ENCODE results near the gene POU6F2. TPM values are rescaled to one million over a fixed set of nuclear protein-coding genes. Genes with fewer than 3 reads are reported as not detected.
"Not testable (repeated sequence)": the region's sequence is repeated elsewhere in the genome, so short reads cannot be mapped to it uniquely, and the experiment has no call there.

POU6F2 gene
- polyA plus RNA-seq, 4 donors, result 0.16 TPM; not detected in 3

DNA sequence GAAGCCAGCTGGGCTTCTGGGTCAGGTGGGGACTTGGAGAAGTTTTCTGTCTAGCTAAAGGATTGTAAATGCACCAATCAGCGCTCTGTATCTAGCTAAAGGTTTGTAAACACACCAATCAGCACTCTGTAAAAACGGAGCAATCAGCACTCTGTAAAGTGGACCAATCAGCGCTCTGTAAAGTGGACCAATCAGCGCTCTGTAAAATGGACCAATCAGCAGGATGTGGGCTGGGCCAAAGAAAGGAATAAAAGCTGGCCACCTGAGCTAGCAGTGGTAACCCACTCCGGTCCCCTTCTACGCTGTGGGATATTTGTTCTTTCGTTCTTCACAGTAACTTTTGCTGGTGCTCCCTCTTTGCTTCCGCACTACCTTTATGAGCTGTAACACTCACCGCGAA is 216.7 kb downstream of the POU6F2 start:
- H3K4me3 ChIP-seq (ENCODE audit: low read depth in 1 of 3, low read length in 3 of 3); H3K36me3 ChIP-seq (ENCODE audit: control insufficient read depth in 3 of 3, insufficient read depth in 2 of 3, low read depth in 1 of 3, low read length in 3 of 3); DNase-seq; H3K27ac ChIP-seq (ENCODE audit: low read depth in 1 of 3, low read length in 2 of 3); H3K9me3 ChIP-seq (ENCODE audit: control insufficient read depth in 2 of 2, insufficient read depth in 1 of 2, low read depth in 1 of 2, low read length in 1 of 2); H3K4me1 ChIP-seq (ENCODE audit: control insufficient read depth in 3 of 3, insufficient read depth in 2 of 3, low read depth in 1 of 3, low read length in 2 of 3); H3K27me3 ChIP-seq (ENCODE audit: control insufficient read depth in 3 of 3, insufficient read depth in 3 of 3, low read length in 3 of 3); FAIRE-seq: not testable (repeated sequence)
- 91 to 94% (median 93%) methylated on average over 10 of the region's 10 CpGs for WGBS, 3 donors

DNA sequence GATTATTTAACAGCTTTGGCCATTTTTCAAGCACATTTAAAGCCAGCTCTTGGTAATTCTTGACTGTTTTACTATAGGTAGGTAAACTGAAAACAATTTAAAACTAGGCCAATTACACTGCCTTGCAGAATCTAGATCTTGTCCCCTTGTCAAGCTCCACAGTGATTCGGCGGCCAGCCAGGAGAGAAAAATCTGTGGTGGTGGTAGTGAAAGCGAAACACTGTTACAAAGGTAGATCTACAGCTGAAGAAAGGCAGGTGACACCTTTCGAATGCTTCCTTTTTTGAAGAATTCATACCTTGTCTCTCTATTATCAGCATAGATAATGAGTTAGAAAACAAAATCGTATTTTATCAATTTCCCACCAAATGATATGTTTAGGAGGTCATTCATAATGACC is 218.3 kb downstream of the POU6F2 start:
- Histone ChIP-seq H3K27ac (ENCODE audit: low read depth in 1 of 3, low read length in 2 of 3) (no peak overlapping the region), H3K27me3 (ENCODE audit: control insufficient read depth in 3 of 3, insufficient read depth in 3 of 3, low read length in 3 of 3) (no peaks in the 10 kb centered on the region), H3K4me3 (ENCODE audit: low read depth in 1 of 3, low read length in 3 of 3) (no peak overlapping the region), H3K36me3 (ENCODE audit: control insufficient read depth in 3 of 3, insufficient read depth in 2 of 3, low read depth in 1 of 3, low read length in 3 of 3) (no peaks in the 10 kb centered on the region), H3K9me3 (ENCODE audit: control insufficient read depth in 2 of 2, insufficient read depth in 1 of 2, low read depth in 1 of 2, low read length in 1 of 2) (no peaks in the 10 kb centered on the region), H3K4me1 (ENCODE audit: control insufficient read depth in 3 of 3, insufficient read depth in 2 of 3, low read depth in 1 of 3, low read length in 2 of 3) (no peaks in the 10 kb centered on the region)
- DNase-seq (no peak), FAIRE-seq (no peak)
- 61 to 79% (median 64%) methylated on average over 5 of the region's 5 CpGs for WGBS, 3 donors

DNA sequence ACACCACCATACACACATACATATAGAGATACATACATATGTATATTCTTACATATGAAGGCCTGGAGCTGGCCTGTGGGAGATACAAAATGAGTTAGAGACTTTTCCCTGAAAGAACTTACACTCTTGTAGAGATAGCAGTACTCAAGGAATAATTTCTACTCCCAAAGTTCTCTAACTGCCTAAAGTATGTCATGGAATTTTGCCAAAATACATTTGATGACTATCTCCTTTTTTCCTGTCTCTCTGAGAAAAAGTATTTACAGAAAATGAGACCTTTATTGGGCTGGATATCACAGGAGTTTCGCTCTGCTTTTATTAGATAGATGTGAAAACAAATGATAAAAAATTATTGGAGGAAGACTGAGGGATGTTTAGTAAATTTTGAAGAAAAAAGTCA is 220.1 kb downstream of the POU6F2 start:
- Histone ChIP-seq H3K9me3 (ENCODE audit: control insufficient read depth in 2 of 2, insufficient read depth in 1 of 2, low read depth in 1 of 2, low read length in 1 of 2) (no peaks in the 10 kb centered on the region), H3K4me1 (ENCODE audit: control insufficient read depth in 3 of 3, insufficient read depth in 2 of 3, low read depth in 1 of 3, low read length in 2 of 3) (no peaks in the 10 kb centered on the region), H3K27ac (ENCODE audit: low read depth in 1 of 3, low read length in 2 of 3) (no peak overlapping the region), H3K36me3 (ENCODE audit: control insufficient read depth in 3 of 3, insufficient read depth in 2 of 3, low read depth in 1 of 3, low read length in 3 of 3) (no peaks in the 10 kb centered on the region), H3K4me3 (ENCODE audit: low read depth in 1 of 3, low read length in 3 of 3) (no peak overlapping the region), H3K27me3 (ENCODE audit: control insufficient read depth in 3 of 3, insufficient read depth in 3 of 3, low read length in 3 of 3) (no peaks in the 10 kb centered on the region)
- no peak for FAIRE-seq
- no peak for DNase-seq
- WGBS, 3 donors, result 67 to 80% (median 67%) methylated on average over 1 of the region's 1 CpG

DNA sequence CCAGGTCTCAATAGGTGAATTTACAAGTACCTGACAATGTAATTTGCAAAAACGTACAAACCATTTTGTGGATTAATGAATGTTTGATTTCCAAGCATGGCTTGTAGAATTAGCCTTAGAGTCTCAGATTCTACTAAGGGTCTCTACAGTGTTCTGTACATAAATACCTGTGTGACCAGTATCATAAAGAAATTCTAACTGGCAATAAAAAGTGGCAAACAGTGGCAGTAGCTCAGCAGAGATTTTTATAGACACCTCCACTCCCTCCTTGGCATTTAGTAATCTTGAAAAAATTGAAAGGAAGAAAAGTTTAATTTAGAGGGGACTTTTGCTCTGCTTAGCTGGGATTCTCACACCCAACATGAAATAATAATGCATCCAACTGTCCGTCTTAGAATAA is 220.8 kb downstream of the POU6F2 start:
- Histone ChIP-seq H3K36me3 (ENCODE audit: control insufficient read depth in 3 of 3, insufficient read depth in 2 of 3, low read depth in 1 of 3, low read length in 3 of 3) (no peaks in the 10 kb centered on the region), H3K27ac (ENCODE audit: low read depth in 1 of 3, low read length in 2 of 3) (no peak overlapping the region), H3K27me3 (ENCODE audit: control insufficient read depth in 3 of 3, insufficient read depth in 3 of 3, low read length in 3 of 3) (no peaks in the 10 kb centered on the region), H3K4me1 (ENCODE audit: control insufficient read depth in 3 of 3, insufficient read depth in 2 of 3, low read depth in 1 of 3, low read length in 2 of 3) (no peaks in the 10 kb centered on the region), H3K4me3 (ENCODE audit: low read depth in 1 of 3, low read length in 3 of 3) (no peak overlapping the region), H3K9me3 (ENCODE audit: control insufficient read depth in 2 of 2, insufficient read depth in 1 of 2, low read depth in 1 of 2, low read length in 1 of 2) (no peaks in the 10 kb centered on the region)
- DNase-seq, result no peak
- WGBS, 3 donors, result 58 to 68% (median 62%) methylated on average over 2 of the region's 2 CpGs
- FAIRE-seq, result no peak

DNA sequence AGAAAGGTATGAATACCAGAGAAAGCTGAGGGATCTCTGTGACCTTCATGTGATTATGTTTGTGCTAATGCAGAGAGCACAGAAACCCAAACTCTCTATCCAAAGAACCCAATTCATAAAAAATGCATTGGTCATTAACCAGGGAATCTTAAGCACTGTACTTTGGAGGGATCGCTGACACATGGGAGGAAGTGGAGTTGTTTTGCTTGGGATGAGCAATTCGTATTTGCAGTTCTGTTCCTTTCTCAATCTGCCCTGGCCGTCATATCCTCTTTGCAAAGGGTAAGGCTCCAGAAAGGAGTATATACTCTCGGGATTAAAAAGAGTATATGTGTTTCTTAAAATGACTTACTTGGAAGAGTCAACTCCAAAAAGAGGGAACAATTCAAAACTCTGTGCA is 221.3 kb downstream of the POU6F2 start:
- no peaks in the 10 kb centered on the region for H3K36me3 ChIP-seq (ENCODE audit: control insufficient read depth in 3 of 3, insufficient read depth in 2 of 3, low read depth in 1 of 3, low read length in 3 of 3)
- no peaks in the 10 kb centered on the region for H3K9me3 ChIP-seq (ENCODE audit: control insufficient read depth in 2 of 2, insufficient read depth in 1 of 2, low read depth in 1 of 2, low read length in 1 of 2)
- H3K27me3 ChIP-seq (ENCODE audit: control insufficient read depth in 3 of 3, insufficient read depth in 3 of 3, low read length in 3 of 3), result no peaks in the 10 kb centered on the region
- no peaks in the 10 kb centered on the region for H3K4me1 ChIP-seq (ENCODE audit: control insufficient read depth in 3 of 3, insufficient read depth in 2 of 3, low read depth in 1 of 3, low read length in 2 of 3)
- no peak for DNase-seq
- 73 to 78% (median 78%) methylated on average over 4 of the region's 4 CpGs for WGBS, 3 donors
- H3K27ac ChIP-seq (ENCODE audit: low read depth in 1 of 3, low read length in 2 of 3), result no peak overlapping the region
- H3K4me3 ChIP-seq (ENCODE audit: low read depth in 1 of 3, low read length in 3 of 3), result no peak overlapping the region
- FAIRE-seq, result no peak

DNA sequence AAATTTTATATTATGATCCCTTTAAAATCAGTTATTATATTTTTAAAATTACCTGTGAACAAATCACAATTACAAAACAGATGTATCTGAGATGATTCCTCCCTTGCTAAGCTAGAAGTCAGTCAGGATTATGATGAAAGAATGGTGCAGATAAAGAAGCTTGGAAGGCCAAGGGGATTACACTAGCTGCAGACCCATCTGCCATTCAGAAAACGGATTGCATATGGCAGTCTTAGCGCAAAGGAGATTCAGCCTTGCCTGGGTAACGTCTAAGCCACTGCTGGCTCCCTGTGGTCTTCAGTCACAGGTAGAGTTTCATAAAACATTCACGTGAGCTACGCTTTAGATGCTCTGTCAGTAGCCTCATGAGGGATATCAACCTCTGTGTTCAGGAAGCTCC is 222.2 kb downstream of the POU6F2 start:
- Histone ChIP-seq H3K36me3 (ENCODE audit: control insufficient read depth in 3 of 3, insufficient read depth in 2 of 3, low read depth in 1 of 3, low read length in 3 of 3) (no peaks in the 10 kb centered on the region), H3K9me3 (ENCODE audit: control insufficient read depth in 2 of 2, insufficient read depth in 1 of 2, low read depth in 1 of 2, low read length in 1 of 2) (no peaks in the 10 kb centered on the region), H3K27ac (ENCODE audit: low read depth in 1 of 3, low read length in 2 of 3) (no peak overlapping the region), H3K4me3 (ENCODE audit: low read depth in 1 of 3, low read length in 3 of 3) (no peak overlapping the region), H3K4me1 (ENCODE audit: control insufficient read depth in 3 of 3, insufficient read depth in 2 of 3, low read depth in 1 of 3, low read length in 2 of 3) (no peaks in the 10 kb centered on the region), H3K27me3 (ENCODE audit: control insufficient read depth in 3 of 3, insufficient read depth in 3 of 3, low read length in 3 of 3) (no peaks in the 10 kb centered on the region)
- FAIRE-seq (no peak), DNase-seq (no peak)
- WGBS, 3 donors, result 72 to 83% (median 81%) methylated on average over 5 of the region's 5 CpGs

DNA sequence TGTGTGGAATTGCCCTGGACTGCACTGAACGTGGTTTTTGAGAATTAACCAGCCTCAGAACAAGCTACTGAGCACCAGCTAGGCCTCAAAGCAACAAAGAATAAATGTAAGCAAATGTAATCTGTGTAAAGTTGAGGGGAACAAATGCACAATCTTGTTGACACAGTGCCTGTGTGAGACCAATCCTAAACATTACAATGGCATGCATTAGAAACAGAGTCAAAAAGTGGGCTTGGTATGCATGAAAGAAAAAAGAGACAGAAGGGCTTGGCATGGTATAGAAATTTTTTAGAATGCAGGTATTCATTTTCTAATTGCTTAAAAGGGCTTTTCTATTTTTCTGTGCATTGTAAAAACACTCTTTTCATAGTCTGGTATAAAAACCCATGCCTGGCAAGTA is 224.3 kb downstream of the POU6F2 start:
- no peaks in the 10 kb centered on the region for H3K4me1 ChIP-seq (ENCODE audit: control insufficient read depth in 3 of 3, insufficient read depth in 2 of 3, low read depth in 1 of 3, low read length in 2 of 3)
- DNase-seq (no peak), FAIRE-seq (no peak)
- no peak overlapping the region for H3K4me3 ChIP-seq (ENCODE audit: low read depth in 1 of 3, low read length in 3 of 3)
- H3K36me3 ChIP-seq (ENCODE audit: control insufficient read depth in 3 of 3, insufficient read depth in 2 of 3, low read depth in 1 of 3, low read length in 3 of 3), result no peaks in the 10 kb centered on the region
- H3K27ac ChIP-seq (ENCODE audit: low read depth in 1 of 3, low read length in 2 of 3), result no peak overlapping the region
- no peaks in the 10 kb centered on the region for H3K9me3 ChIP-seq (ENCODE audit: control insufficient read depth in 2 of 2, insufficient read depth in 1 of 2, low read depth in 1 of 2, low read length in 1 of 2)
- H3K27me3 ChIP-seq (ENCODE audit: control insufficient read depth in 3 of 3, insufficient read depth in 3 of 3, low read length in 3 of 3), result no peaks in the 10 kb centered on the region
- WGBS, 3 donors, result 9 to 42% (median 11%) methylated on average over 1 of the region's 1 CpG

DNA sequence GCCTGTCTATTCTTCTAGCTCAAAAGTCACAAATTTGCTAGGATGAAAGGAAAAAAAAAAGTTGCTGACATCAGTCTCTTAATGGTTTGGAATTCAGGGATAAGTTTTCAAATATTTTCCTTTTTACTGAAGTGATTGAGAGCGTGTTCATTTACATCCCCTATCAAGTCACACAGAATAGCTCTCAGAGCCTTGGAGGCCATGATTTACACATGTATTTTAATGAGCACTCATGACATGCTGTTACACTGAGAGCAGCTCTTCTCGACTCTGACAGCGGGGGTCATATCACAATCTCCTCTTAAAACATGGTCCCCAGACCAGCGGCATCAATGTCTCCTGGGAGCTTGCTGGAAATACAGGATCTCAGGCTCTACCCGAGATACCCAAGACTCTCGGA is 232.7 kb downstream of the POU6F2 start:
- 90 to 92% (median 90%) methylated on average over 6 of the region's 6 CpGs for WGBS, 3 donors

DNA sequence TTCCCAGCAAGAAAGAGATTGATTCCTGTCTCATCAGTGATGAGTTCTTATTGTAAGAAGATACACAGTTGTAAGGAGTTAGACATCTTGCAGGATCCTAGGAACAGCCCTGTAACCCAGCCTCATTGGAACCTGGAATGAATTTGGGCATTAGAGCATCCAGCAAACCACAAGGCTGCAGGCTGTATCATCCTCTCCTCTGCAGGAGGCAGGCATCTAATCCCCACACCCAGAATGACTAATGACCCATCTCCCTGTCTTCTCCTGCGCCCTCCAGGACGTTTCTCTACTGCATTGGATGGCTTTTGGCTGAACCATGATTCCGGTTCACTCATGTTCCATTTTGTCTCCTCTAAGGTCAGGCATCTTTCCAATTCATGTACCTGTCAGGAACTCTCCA is 233.9 kb downstream of the POU6F2 start:
- H3K27me3 ChIP-seq (ENCODE audit: control insufficient read depth in 3 of 3, insufficient read depth in 3 of 3, low read length in 3 of 3), result peaks cover 0 to 2% (median 0%) of the 10 kb centered on the region in 3 donors
- no peak overlapping the region for H3K27ac ChIP-seq (ENCODE audit: low read depth in 1 of 3, low read length in 2 of 3)
- 50 to 61% (median 57%) methylated on average over 3 of the region's 3 CpGs for WGBS, 3 donors
- no peak for DNase-seq
- H3K9me3 ChIP-seq (ENCODE audit: control insufficient read depth in 2 of 2, insufficient read depth in 1 of 2, low read depth in 1 of 2, low read length in 1 of 2), result no peaks in the 10 kb centered on the region
- FAIRE-seq, result no peak
- H3K4me1 ChIP-seq (ENCODE audit: control insufficient read depth in 3 of 3, insufficient read depth in 2 of 3, low read depth in 1 of 3, low read length in 2 of 3), result no peaks in the 10 kb centered on the region
- H3K36me3 ChIP-seq (ENCODE audit: control insufficient read depth in 3 of 3, insufficient read depth in 2 of 3, low read depth in 1 of 3, low read length in 3 of 3), result no peaks in the 10 kb centered on the region
- H3K4me3 ChIP-seq (ENCODE audit: low read depth in 1 of 3, low read length in 3 of 3), result no peak overlapping the region

More for the DNA sequence above, 232.7 kb downstream of the POU6F2 start:
- DNase-seq, result no peak
- Histone ChIP-seq H3K4me1 (ENCODE audit: control insufficient read depth in 3 of 3, insufficient read depth in 2 of 3, low read depth in 1 of 3, low read length in 2 of 3) (no peaks in the 10 kb centered on the region), H3K27me3 (ENCODE audit: control insufficient read depth in 3 of 3, insufficient read depth in 3 of 3, low read length in 3 of 3) (no peaks in the 10 kb centered on the region), H3K4me3 (ENCODE audit: low read depth in 1 of 3, low read length in 3 of 3) (no peak overlapping the region), H3K27ac (ENCODE audit: low read depth in 1 of 3, low read length in 2 of 3) (no peak overlapping the region), H3K36me3 (ENCODE audit: control insufficient read depth in 3 of 3, insufficient read depth in 2 of 3, low read depth in 1 of 3, low read length in 3 of 3) (no peaks in the 10 kb centered on the region), H3K9me3 (ENCODE audit: control insufficient read depth in 2 of 2, insufficient read depth in 1 of 2, low read depth in 1 of 2, low read length in 1 of 2) (no peaks in the 10 kb centered on the region)
- FAIRE-seq, result no peak
